ENCODE results near the gene TDRD7.

Gene TDRD7

DNA sequence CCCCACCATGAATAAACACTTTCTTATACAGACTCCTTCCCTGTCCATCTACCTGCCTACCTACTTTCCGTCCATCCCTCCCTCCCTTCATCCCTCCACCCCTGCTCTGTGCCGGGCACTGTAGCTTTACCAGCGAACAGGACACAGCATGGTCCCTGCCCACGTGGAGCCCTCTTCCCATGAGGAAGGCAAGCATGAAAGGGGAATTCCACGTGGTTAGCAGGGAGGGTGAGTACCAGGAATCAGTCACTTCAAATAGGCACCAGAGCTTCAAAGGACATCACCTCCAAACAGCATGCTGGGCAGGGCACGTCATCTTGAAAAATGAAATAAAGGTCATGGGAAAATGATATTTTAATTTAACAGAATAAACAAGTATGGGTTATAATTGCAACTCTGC lies 35.0 kb upstream of the TDRD7 start:
- DNase-seq = no peak
- no peak overlapping the region for H2AK5ac ChIP-seq (ENCODE audit: low read length)
- no peak overlapping the region for H2AFZ ChIP-seq (ENCODE audit: insufficient read depth, low read length, poor library complexity)
- H3K79me2 ChIP-seq (ENCODE audit: control insufficient read depth, insufficient read depth, low read length, poor library complexity) = no peaks in the 10 kb centered on the region
- no peak overlapping the region for H3K27ac ChIP-seq (ENCODE audit: low read depth, low read length)
- H3K4ac ChIP-seq (ENCODE audit: low read depth, low read length) = no peak overlapping the region
- H3K14ac ChIP-seq (ENCODE audit: low read length) = no peak overlapping the region
- H3K36me3 ChIP-seq (ENCODE audit: control insufficient read depth in 1 of 2, insufficient read depth in 2 of 2, low read length in 2 of 2) = peaks cover 2% of the 10 kb centered on the region in 2 experiments
- no peak overlapping the region for H2BK5ac ChIP-seq (ENCODE audit: low read depth, low read length, poor library complexity)
- no CpG with 5 or more reads among the region's 6 CpGs for WGBS (ENCODE audit: extremely low coverage, insufficient coverage, insufficient read length)
- no peak overlapping the region for H3K4me2 ChIP-seq (ENCODE audit: low read length)
- H3K79me1 ChIP-seq (ENCODE audit: low read length) = no peaks in the 10 kb centered on the region
- H3K9me3 ChIP-seq (ENCODE audit: insufficient read depth, low read depth, low read length) = no peaks in the 10 kb centered on the region
- H4K91ac ChIP-seq (ENCODE audit: low read depth, low read length) = no peak overlapping the region
- H3K4me1 ChIP-seq (ENCODE audit: control insufficient read depth in 1 of 2, insufficient read depth in 2 of 2, low read length in 2 of 2) = no peaks in the 10 kb centered on the region
- H3K4me3 ChIP-seq (ENCODE audit: low read depth, low read length) = no peak overlapping the region
- no peak overlapping the region for H3K9ac ChIP-seq (ENCODE audit: low read length)
- H3K27me3 ChIP-seq (ENCODE audit: insufficient read depth, low read length) = no peaks in the 10 kb centered on the region
- H3K18ac ChIP-seq (ENCODE audit: low read length) = no peak overlapping the region
- no peak overlapping the region for H2BK12ac ChIP-seq (ENCODE audit: low read length)
- H3K23ac ChIP-seq (ENCODE audit: low read length) = no peak overlapping the region
- H2BK120ac ChIP-seq (ENCODE audit: insufficient read depth, low read length, poor library complexity) = no peak overlapping the region
- no peak overlapping the region for H4K8ac ChIP-seq (ENCODE audit: low read depth, low read length)
- no peak overlapping the region for H4K12ac ChIP-seq (ENCODE audit: low read depth, low read length)

DNA sequence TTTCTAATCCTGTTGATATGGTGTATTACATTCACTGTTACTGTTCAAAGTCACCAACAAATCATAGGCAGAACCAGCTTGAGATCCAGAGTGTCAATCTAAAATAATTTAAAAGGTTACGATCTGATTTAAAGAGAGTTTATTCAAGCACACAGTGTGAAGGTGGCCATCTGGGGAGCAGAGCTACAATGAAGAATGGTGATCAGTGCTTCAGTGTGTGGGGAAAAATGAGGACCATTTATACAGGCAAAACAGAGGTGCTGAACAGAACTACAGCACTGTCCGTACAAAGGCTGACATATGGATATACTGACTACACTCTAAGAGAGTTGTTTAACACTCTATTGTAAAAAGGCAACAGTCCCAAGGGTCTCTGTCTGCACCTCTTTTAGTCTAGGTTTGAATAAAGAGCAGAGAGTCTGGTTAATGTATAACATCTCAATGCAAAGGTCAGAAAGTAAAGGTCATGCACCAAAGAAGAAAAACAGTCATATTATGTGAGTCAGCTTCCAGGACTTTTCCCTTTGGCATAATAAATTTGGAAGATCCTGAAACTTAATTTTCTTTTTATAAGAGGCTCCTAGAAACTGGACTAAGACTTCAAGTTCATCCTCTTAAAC lies 29.7 kb upstream of the TDRD7 start:
- Histone ChIP-seq H2BK12ac (ENCODE audit: low read length) (no peak overlapping the region), H3K27me3 (ENCODE audit: insufficient read depth, low read length) (no peaks in the 10 kb centered on the region), H3K23ac (ENCODE audit: low read length) (no peak overlapping the region), H3K4me1 (ENCODE audit: control insufficient read depth in 1 of 2, insufficient read depth in 2 of 2, low read length in 2 of 2) (peaks cover 2 to 3% of the 10 kb centered on the region in 2 experiments), H3K36me3 (ENCODE audit: control insufficient read depth in 1 of 2, insufficient read depth in 2 of 2, low read length in 2 of 2) (no peaks in the 10 kb centered on the region), H4K91ac (ENCODE audit: low read depth, low read length) (no peak overlapping the region), H3K9ac (ENCODE audit: low read length) (no peak overlapping the region), H2AFZ (ENCODE audit: insufficient read depth, low read length, poor library complexity) (no peak overlapping the region), H2AK5ac (ENCODE audit: low read length) (no peak overlapping the region), H3K27ac (ENCODE audit: low read depth, low read length) (no peak overlapping the region), H3K4ac (ENCODE audit: low read depth, low read length) (no peak overlapping the region), H3K79me2 (ENCODE audit: control insufficient read depth, insufficient read depth, low read length, poor library complexity) (no peaks in the 10 kb centered on the region), H4K8ac (ENCODE audit: low read depth, low read length) (no peak overlapping the region), H4K12ac (ENCODE audit: low read depth, low read length) (no peak overlapping the region), H3K4me3 (ENCODE audit: low read depth, low read length) (no peak overlapping the region), H2BK120ac (ENCODE audit: insufficient read depth, low read length, poor library complexity) (no peak overlapping the region), H3K9me3 (ENCODE audit: insufficient read depth, low read depth, low read length) (no peaks in the 10 kb centered on the region), H3K18ac (ENCODE audit: low read length) (no peak overlapping the region), H2BK5ac (ENCODE audit: low read depth, low read length, poor library complexity) (no peak overlapping the region), H3K4me2 (ENCODE audit: low read length) (no peak overlapping the region), H3K79me1 (ENCODE audit: low read length) (no peaks in the 10 kb centered on the region), H3K14ac (ENCODE audit: low read length) (no peak overlapping the region)
- no peak for DNase-seq
- WGBS (ENCODE audit: extremely low coverage, insufficient coverage, insufficient read length) = no CpG with 5 or more reads among the region's 2 CpGs

DNA sequence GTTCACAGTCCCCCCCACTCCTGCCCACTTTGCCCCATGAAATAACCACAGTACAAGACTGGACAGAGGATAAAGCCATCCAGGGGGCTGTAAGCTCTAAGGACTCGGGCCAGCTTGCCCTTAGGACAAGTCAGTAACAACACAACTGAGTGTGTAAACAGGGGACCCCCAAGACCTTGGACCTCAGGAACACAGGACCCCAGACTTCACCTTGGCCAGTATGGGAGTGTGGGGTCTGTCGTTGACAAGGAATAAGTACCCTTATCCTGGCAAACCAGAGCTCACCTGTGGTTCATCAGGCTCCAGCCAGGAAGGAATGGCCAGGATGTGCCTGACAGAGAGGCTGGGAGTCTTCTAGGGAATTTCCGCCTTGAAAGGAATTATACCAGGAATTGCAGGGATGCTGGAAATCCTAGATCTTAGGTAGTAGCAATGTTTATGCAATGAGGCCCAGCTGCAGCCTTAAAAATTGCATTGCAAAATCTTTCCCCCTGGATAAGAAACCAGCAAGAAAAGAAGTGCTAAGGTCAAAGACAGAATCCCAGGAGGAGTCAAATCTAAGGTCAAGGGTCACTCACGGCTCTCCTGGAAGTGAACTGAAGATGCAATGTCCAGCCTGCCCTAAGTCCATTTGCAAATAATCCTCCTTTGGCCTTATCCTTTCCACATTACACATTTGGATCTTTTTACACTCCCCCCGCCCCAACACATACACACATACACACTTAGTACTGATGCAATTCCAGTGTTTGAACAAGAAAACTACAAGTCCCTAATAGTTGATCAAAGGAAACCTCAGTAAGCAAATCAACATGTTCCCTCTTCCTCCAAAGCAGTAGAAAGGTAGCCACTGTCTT lies 27.3 kb upstream of the TDRD7 start:
- Histone ChIP-seq H3K4me3 (ENCODE audit: low read depth, low read length) (no peak overlapping the region), H2AFZ (ENCODE audit: insufficient read depth, low read length, poor library complexity) (no peak overlapping the region), H2BK5ac (ENCODE audit: low read depth, low read length, poor library complexity) (no peak overlapping the region), H2BK12ac (ENCODE audit: low read length) (no peak overlapping the region), H3K27ac (ENCODE audit: low read depth, low read length) (no peak overlapping the region), H4K12ac (ENCODE audit: low read depth, low read length) (no peak overlapping the region), H4K91ac (ENCODE audit: low read depth, low read length) (no peak overlapping the region), H3K4ac (ENCODE audit: low read depth, low read length) (no peak overlapping the region), H3K36me3 (ENCODE audit: control insufficient read depth in 1 of 2, insufficient read depth in 2 of 2, low read length in 2 of 2) (no peaks in the 10 kb centered on the region), H3K79me1 (ENCODE audit: low read length) (no peaks in the 10 kb centered on the region), H3K23ac (ENCODE audit: low read length) (no peak overlapping the region), H3K9me3 (ENCODE audit: insufficient read depth, low read depth, low read length) (no peaks in the 10 kb centered on the region), H3K4me2 (ENCODE audit: low read length) (no peak overlapping the region), H3K27me3 (ENCODE audit: insufficient read depth, low read length) (no peaks in the 10 kb centered on the region), H4K8ac (ENCODE audit: low read depth, low read length) (no peak overlapping the region), H3K9ac (ENCODE audit: low read length) (no peak overlapping the region), H2BK120ac (ENCODE audit: insufficient read depth, low read length, poor library complexity) (no peak overlapping the region), H3K79me2 (ENCODE audit: control insufficient read depth, insufficient read depth, low read length, poor library complexity) (no peaks in the 10 kb centered on the region), H3K4me1 (ENCODE audit: control insufficient read depth in 1 of 2, insufficient read depth in 2 of 2, low read length in 2 of 2) (peaks cover 2 to 3% of the 10 kb centered on the region in 2 experiments), H2AK5ac (ENCODE audit: low read length) (no peak overlapping the region), H3K14ac (ENCODE audit: low read length) (no peak overlapping the region), H3K18ac (ENCODE audit: low read length) (no peak overlapping the region)
- DNase-seq = peak; percentile 83 to 94
- 100% methylated on average over 1 of the region's 5 CpGs for WGBS (ENCODE audit: extremely low coverage, insufficient coverage, insufficient read length)

DNA sequence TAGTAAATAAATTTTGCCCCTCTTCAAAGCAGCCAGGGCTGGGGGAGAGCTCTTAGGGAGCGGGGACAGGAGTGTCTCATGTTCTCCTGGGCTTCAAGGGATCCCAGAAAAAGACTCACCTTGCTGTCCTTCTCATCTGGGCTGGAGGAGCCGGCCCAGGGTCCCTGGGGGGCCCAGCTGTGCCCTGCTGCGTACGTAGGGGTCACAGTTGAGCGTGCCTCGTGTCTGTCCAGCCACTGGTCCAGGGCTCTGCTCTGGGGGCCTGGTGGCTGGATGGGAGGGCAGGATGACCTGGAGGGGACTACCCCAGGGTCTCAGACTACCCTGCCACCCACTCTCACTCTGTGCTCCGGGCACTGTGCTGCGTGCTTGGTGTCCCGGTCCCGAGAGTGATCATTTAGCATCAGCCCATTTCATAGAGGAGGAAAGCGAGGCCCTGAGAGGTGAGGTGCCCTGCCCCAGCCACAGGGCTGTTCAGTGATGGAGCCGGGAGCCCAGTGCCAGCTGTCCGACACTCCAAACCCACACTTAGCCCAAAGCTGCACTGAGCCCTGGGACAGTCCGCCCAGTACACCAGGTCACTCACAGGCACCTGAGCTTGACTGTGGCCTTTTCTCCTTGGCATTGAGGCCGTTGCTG lies 26.2 kb upstream of the TDRD7 start:
- Histone ChIP-seq H3K9me3 (ENCODE audit: insufficient read depth, low read depth, low read length) (peaks cover 3% of the 10 kb centered on the region), H2AK5ac (ENCODE audit: low read length) (no peak overlapping the region), H3K27ac (ENCODE audit: low read depth, low read length) (no peak overlapping the region), H3K4me1 (ENCODE audit: control insufficient read depth in 1 of 2, insufficient read depth in 2 of 2, low read length in 2 of 2) (peaks cover 2 to 3% of the 10 kb centered on the region in 2 experiments), H3K36me3 (ENCODE audit: control insufficient read depth in 1 of 2, insufficient read depth in 2 of 2, low read length in 2 of 2) (no peaks in the 10 kb centered on the region), H4K8ac (ENCODE audit: low read depth, low read length) (no peak overlapping the region), H3K4me2 (ENCODE audit: low read length) (no peak overlapping the region), H3K4ac (ENCODE audit: low read depth, low read length) (no peak overlapping the region), H3K14ac (ENCODE audit: low read length) (no peak overlapping the region), H4K12ac (ENCODE audit: low read depth, low read length) (no peak overlapping the region), H3K79me1 (ENCODE audit: low read length) (no peaks in the 10 kb centered on the region), H3K18ac (ENCODE audit: low read length) (no peak overlapping the region), H2AFZ (ENCODE audit: insufficient read depth, low read length, poor library complexity) (no peak overlapping the region), H3K4me3 (ENCODE audit: low read depth, low read length) (no peak overlapping the region), H3K23ac (ENCODE audit: low read length) (no peak overlapping the region), H2BK5ac (ENCODE audit: low read depth, low read length, poor library complexity) (no peak overlapping the region), H4K91ac (ENCODE audit: low read depth, low read length) (no peak overlapping the region), H3K9ac (ENCODE audit: low read length) (no peak overlapping the region), H2BK12ac (ENCODE audit: low read length) (no peak overlapping the region), H3K79me2 (ENCODE audit: control insufficient read depth, insufficient read depth, low read length, poor library complexity) (no peaks in the 10 kb centered on the region), H3K27me3 (ENCODE audit: insufficient read depth, low read length) (no peaks in the 10 kb centered on the region), H2BK120ac (ENCODE audit: insufficient read depth, low read length, poor library complexity) (no peak overlapping the region)
- no CpG with 5 or more reads among the region's 15 CpGs for WGBS (ENCODE audit: extremely low coverage, insufficient coverage, insufficient read length)
- no peak for DNase-seq

Data from trophoblast cell (in vitro differentiated cells and primary cell).